T-helper 17 cell (primary cell): ENCODE data around the gene CETP. TPM values are rescaled to one million over a fixed set of nuclear protein-coding genes. Genes with fewer than 3 reads are reported as not detected.

Source experiments
- ATAC-seq: fragments of 150-1000 bp; cut with Tn5 transposase; 2 replicates; pipeline ENCODE4 v1.10.0; 2021; ENCODE audit warnings: mild to moderate bottlenecking, moderate library complexity
- DNase-seq, 3 donors: peaks; one replicate each; pipeline versions ENCODE4 v3.0.0 to v3.0.0-alpha.2; 2020 to 2021
- H3K9me3 ChIP-seq: one replicate; pipeline ENCODE4 v1.7.0; 2013; ENCODE audit warnings: low read length, mild to moderate bottlenecking; ENCODE audit not compliant: control insufficient read depth, poor library complexity, severe bottlenecking
- H3K27ac Mint-ChIP-seq: one replicate; pipeline ENCODE4 v1.8.0; 2022; ENCODE audit warnings: mild to moderate bottlenecking, moderate library complexity, mixed read lengths
- H3K27me3 Mint-ChIP-seq: one replicate; pipeline ENCODE4 v1.8.0; 2022; ENCODE audit warnings: mixed read lengths
- H3K36me3 Mint-ChIP-seq: one replicate; pipeline ENCODE4 v1.8.0; 2022; ENCODE audit warnings: low read depth, mixed read lengths
- H3K4me1 Mint-ChIP-seq: one replicate; pipeline ENCODE4 v1.8.0; 2022; ENCODE audit warnings: mild to moderate bottlenecking, mixed read lengths
- H3K4me3 Mint-ChIP-seq: one replicate; pipeline ENCODE4 v1.8.0; 2022; ENCODE audit warnings: mild to moderate bottlenecking, moderate library complexity, mixed read lengths
- total RNA-seq, 4 donors: library from RNA in 2 of 4; stranded (reverse) in 2 of 4; gene quantifications; one replicate each; pipeline ENCODE4 v1.2.3 and lab custom pipeline; 2022 to 2026

CETP gene
- total RNA-seq, 2 donors from 2014 or later: 2.3 TPM; not detected in 1

DNA sequence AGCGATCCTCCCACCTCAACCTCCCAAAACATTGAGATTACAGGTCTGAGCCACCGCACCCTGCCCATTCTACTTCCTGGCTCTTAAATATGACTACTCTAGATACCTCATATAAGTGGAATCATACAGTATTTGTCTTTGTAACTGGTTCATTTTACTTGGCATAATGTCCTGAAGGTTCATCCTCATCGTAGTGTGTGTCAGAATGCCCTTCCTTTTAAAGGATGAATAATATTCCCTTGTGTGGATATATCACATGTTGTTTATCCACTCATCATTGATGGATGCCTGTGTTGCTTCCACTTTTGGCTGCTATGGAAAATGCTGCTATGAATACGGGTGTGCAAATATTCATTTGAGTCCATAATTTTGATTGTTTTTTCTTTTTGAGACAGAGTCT, 5.7 kb upstream of the CETP start:
- Mint-ChIP-seq H3K36me3 (no peaks in the 10 kb centered on the region), H3K27me3 (no peaks in the 10 kb centered on the region), H3K4me3 (no peak overlapping the region), H3K27ac (no peak overlapping the region), H3K4me1 (peaks cover 4% of the 10 kb centered on the region)
- DNase-seq (no peak), ATAC-seq (no peak)
- no peaks in the 10 kb centered on the region for H3K9me3 ChIP-seq

DNA sequence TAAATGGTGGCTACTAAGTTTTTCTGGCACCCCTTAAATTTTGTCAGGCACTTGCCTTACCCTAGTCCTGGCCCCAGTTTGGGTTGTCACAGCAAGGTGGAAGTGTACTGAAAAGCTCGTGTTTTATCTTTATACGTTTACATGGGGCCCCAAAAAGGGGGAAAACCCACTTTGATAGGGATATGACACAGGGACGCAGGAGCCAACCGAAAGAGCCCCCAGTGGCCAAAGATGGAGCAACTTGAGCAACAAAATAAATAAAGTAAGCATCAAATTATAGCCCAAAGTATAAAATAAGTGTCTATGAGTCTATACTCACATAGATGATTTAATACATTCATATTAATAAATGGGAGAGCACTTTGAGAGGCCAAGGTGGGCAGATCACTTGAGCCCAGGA, 5.0 kb upstream of the CETP start:
- ATAC-seq: peak; percentile 52
- Mint-ChIP-seq H3K27ac (no peak overlapping the region), H3K4me3 (no peak overlapping the region), H3K4me1 (no peaks in the 10 kb centered on the region), H3K27me3 (no peaks in the 10 kb centered on the region), H3K36me3 (no peaks in the 10 kb centered on the region)
- no peaks in the 10 kb centered on the region for H3K9me3 ChIP-seq
- no peak for DNase-seq

DNA sequence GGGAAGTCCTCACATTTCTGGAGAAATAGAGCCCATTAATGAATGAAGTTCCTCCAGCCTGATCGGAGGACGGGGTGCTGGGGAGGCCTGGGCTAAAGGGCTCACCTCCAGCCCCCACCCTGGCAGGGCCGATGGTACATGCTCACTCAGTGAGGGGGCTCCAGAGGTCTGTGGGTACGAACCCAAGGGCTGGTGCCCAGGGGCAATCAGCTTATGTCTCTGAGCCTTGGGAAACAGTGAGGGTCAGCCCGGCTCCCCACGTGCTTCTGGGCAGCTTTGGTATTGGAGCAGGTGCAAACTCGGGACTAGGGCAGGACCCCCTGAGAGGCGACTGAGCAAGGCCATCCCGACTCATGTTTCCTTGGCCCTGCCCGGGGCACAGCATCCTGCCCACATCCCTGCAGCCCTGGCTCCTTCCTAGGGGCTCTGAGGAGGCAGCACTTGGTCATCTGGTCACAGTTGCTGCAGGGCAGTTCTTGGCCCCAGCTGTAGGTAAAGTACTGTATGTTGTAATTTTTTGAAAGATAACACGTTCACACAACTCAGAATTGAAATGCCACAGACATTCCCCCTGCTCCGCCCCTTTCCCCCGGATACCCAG, 969 bp upstream of the CETP start:
- H3K4me1 Mint-ChIP-seq: peaks cover 13% of the 10 kb centered on the region
- no peaks in the 10 kb centered on the region for H3K36me3 Mint-ChIP-seq
- DNase-seq (no peak), ATAC-seq (no peak)
- no peaks in the 10 kb centered on the region for H3K27me3 Mint-ChIP-seq
- H3K27ac Mint-ChIP-seq: no peak overlapping the region
- H3K9me3 ChIP-seq: no peaks in the 10 kb centered on the region
- H3K4me3 Mint-ChIP-seq: no peak overlapping the region

DNA sequence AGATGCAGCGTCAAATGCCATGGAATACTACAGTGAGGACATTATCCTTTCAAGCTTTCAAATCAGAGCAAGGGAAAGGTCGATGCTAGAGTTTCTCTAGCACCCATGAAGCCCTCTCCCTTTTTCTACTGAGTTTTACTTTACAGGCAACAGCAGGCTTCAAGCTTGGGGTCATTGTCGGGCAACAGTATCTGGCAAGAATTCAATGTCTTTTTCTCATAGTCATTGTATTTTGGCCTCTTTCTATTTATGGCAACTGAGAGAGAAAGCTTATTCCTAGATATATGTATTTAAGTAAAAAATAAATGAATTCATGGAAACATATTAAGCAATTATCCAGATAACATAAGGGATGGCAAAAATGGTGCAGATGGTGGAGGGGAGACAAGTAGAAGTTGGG, 364 bp upstream of the CETP start:
- no peaks in the 10 kb centered on the region for H3K36me3 Mint-ChIP-seq

DNA sequence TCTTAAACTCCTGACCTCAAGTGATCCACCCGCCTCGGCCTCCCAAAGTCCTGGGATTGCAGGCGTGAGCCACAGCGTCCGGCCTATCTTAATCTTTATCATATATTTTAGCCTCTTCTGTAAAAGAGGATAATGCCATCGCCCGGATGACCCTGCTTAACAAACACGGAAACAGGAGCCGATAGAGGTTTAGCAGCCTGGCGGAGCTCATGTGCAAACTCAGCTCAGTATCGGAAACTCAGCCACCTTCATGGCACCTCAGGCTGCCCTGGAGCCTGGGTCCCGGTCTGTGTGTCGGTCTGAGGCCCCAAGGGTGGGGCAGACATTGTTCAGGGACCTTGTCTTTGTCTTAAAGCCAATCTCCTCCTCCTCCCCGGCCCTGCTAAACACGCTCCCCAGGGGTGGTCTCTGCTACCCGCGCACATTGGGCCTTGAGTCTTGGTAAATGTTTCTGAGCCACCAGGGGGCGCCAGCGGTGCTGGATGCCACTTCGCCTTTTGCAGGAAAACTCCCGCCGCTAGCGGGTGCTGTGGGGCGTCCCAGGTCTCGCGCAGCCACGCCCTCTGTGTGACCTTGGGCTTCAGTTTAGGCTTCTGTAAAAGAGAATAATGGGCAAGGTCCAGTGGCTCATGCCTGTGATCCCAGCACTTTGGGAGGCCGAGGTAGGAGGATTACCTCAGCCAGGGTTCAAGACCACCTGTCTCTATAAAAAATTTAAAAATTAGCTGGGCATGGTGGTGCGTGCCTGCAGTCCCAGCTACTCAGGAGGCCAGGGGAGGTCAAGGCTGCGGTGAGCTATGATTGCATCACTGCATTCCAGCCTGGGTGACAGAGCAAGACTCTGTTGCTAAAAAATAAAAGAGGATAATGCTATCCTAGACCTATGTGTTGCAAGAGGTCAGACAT, 2.7 kb downstream of the CETP start:
- DNase-seq: peak; percentile 85 to 95 (median 95)
- peak; percentile 97 for ATAC-seq
- Mint-ChIP-seq H3K4me1 (peaks cover 28% of the 10 kb centered on the region), H3K27me3 (no peaks in the 10 kb centered on the region), H3K27ac (peak overlapping the region; percentile 88), H3K36me3 (no peaks in the 10 kb centered on the region), H3K4me3 (peak overlapping the region; percentile 66)
- H3K9me3 ChIP-seq: no peaks in the 10 kb centered on the region

More for the DNA sequence above, 364 bp upstream of the CETP start:
- peaks cover 19% of the 10 kb centered on the region for H3K4me1 Mint-ChIP-seq
- no peaks in the 10 kb centered on the region for H3K9me3 ChIP-seq
- no peak for ATAC-seq
- DNase-seq: no peak
- no peaks in the 10 kb centered on the region for H3K27me3 Mint-ChIP-seq
- H3K27ac Mint-ChIP-seq: no peak overlapping the region
- H3K4me3 Mint-ChIP-seq: no peak overlapping the region

DNA sequence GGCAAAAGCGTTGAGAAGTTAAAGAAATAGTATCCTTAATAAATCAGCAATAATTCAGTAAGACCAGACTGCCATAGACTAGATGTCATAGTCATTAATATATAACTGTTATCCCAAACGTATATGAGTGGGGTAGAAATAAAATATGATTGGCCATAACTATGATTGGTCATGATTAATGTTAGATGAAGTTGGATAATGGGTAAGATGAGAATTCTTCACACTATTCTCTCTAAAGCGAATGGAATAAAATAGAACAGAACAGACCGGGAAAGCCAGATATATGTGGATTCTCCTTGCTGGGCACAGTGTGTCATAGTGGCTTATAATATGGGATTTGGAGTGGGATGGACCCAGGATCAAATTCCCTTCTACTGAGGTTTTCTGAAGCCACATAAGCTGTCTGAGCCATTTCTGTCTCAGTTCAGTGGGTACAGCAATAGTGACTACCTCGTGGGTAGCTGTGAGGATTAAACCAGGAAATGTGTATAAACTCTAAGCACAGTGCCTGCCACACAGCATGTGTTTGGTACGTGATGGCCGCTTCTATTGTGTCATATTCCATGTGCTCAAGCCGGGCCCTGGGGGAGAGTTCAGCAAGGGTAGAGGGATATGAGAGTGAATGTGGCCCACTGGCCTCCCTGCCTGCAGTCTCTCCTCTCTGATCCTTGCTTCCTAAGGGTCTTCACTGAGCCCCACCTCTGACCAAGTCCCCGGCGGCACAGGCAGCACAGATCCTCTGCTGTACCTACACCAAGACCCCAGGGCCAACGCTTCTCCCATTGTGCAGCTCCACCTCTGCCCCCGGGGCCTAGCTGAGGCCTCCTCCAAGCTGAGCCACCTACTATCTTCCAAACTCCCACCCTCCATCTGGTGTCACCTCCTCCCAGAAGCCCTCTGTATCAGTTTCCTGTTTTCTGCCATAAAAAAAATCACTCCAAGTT, 3.7 kb downstream of the CETP start:
- Mint-ChIP-seq H3K4me3 (no peak overlapping the region), H3K36me3 (no peaks in the 10 kb centered on the region), H3K27me3 (no peaks in the 10 kb centered on the region), H3K4me1 (peaks cover 29% of the 10 kb centered on the region), H3K27ac (peak overlapping the region; percentile 88)
- DNase-seq (no peak), ATAC-seq (no peak)
- H3K9me3 ChIP-seq: no peaks in the 10 kb centered on the region

DNA sequence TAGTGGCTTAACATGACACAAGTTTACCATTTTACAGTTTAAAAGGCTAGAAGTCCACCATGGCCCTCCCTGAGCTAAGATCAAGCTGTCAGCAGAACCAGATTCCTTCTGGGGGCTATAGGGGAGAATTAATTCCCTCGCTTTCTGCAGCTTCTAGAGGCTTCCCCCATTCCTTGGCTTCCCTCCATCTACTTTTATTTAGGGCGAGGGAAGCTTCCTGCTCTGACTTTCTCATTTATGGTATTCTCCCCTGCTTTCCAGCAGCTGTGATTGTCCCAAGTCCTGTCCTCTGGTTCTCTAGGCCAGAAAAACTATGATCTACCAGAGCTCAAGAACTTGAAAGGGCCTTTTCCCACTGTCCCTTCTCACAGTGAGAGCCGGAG, 4.3 kb downstream of the CETP start:
- no peaks in the 10 kb centered on the region for H3K27me3 Mint-ChIP-seq
- no peak overlapping the region for H3K27ac Mint-ChIP-seq
- H3K9me3 ChIP-seq: no peaks in the 10 kb centered on the region
- H3K36me3 Mint-ChIP-seq: no peaks in the 10 kb centered on the region
- DNase-seq (no peak), ATAC-seq (no peak)
- H3K4me1 Mint-ChIP-seq: peaks cover 32% of the 10 kb centered on the region
- H3K4me3 Mint-ChIP-seq: no peak overlapping the region

DNA sequence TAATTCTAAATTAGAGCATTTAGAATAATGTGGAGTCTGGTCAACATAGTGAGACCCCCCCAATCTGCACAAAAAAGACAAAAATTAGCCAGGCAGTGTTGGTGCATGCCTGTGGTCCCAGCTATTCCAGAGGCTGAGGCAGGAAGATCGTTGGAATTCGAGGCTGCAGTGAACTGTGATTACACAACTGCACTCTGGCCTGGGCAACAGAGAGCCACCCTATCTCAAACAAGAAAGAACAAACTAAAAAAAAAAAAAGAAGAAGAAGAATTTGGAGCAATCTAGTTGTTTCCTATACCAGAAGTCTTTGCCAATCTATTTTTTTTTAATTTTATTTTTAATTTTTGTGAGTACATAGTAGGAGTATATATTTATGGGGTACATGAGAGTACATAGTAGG, 6.0 kb downstream of the CETP start:
- peak overlapping the region; percentile 45 for H3K27ac Mint-ChIP-seq
- no peaks in the 10 kb centered on the region for H3K27me3 Mint-ChIP-seq
- H3K36me3 Mint-ChIP-seq: no peaks in the 10 kb centered on the region
- ATAC-seq: no peak
- no peak overlapping the region for H3K4me3 Mint-ChIP-seq
- DNase-seq: no peak
- H3K9me3 ChIP-seq: no peaks in the 10 kb centered on the region
- H3K4me1 Mint-ChIP-seq: peaks cover 37% of the 10 kb centered on the region

DNA sequence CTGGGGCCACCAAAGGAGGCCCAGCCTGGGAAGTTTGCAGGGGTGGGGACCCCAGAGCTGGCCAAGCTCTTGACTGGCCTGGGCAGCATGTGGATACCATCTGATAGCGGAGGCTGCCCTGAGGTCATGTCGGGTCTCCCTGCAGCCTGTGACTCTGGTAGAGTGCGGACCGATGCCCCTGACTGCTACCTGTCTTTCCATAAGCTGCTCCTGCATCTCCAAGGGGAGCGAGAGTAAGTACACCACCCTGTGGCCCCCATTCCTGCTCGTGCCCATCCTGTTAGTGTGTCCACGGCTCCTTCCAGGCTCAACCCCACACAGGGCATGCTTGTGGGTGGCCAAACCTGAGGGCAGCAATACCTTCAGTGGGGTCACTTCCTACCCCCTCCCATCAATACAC, 8.0 kb downstream of the CETP start:
- H3K9me3 ChIP-seq: no peaks in the 10 kb centered on the region
- no peak for ATAC-seq
- Mint-ChIP-seq H3K27me3 (no peaks in the 10 kb centered on the region), H3K27ac (peak overlapping the region; percentile 93), H3K36me3 (no peaks in the 10 kb centered on the region), H3K4me3 (no peak overlapping the region), H3K4me1 (peaks cover 41% of the 10 kb centered on the region)
- DNase-seq: no peak

DNA sequence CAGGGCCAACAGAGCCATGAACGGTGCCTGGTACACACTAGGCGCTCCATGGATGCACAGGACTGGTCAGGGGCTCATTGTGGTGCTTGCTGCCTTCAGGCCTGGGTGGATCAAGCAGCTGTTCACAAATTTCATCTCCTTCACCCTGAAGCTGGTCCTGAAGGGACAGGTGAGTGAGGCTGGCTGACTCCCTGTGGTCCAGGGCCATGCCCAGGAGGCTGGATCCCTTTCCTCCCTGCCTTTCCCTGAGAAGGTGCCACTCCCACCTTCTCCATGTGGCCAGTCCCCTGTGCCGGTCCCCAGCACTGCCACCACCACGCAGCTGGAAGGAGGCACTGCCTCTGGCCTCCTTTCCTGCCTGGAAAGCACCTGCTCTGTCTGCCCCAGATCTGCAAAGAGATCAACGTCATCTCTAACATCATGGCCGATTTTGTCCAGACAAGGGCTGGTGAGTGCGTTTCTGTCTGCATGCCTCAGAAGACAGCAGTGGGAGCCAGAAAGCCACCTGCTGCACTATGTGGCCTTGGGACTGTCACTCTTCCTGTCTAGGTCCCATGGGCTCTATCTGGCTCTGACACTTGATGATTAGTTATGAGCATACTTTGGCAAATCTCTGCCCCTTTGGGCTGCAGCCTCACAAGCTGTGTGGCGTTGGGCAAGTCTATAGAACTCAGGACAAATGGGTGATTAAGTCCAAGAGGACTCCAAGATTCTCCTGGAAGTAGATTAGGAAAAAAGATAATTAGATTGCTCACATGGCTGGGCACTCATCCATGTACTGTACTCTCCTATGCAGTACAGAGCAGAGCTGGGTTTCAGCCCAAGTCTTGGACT, 9.4 kb downstream of the CETP start:
- peak overlapping the region; percentile 93 for H3K27ac Mint-ChIP-seq

DNA sequence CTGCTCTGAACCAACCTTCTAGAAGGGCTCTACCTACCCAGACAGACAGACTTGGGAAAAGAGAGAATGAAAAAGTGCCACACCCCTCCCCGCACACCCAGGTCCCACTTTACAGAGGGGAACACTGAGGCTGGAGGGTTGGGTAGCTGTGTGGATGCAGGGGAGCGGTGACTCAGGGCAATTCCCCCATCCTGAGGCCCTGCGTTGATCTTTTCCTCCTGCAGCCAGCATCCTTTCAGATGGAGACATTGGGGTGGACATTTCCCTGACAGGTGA, 10.0 kb downstream of the CETP start:
- ATAC-seq (no peak), DNase-seq (no peak)
- H3K4me3 Mint-ChIP-seq: no peak overlapping the region
- H3K9me3 ChIP-seq: no peaks in the 10 kb centered on the region
- peak overlapping the region; percentile 93 for H3K27ac Mint-ChIP-seq
- H3K27me3 Mint-ChIP-seq: no peaks in the 10 kb centered on the region
- H3K36me3 Mint-ChIP-seq: no peaks in the 10 kb centered on the region
- peaks cover 40% of the 10 kb centered on the region for H3K4me1 Mint-ChIP-seq

More for the DNA sequence above, 9.4 kb downstream of the CETP start:
- H3K9me3 ChIP-seq: no peaks in the 10 kb centered on the region
- peak; percentile 94 for ATAC-seq
- peaks cover 38% of the 10 kb centered on the region for H3K4me1 Mint-ChIP-seq
- H3K27me3 Mint-ChIP-seq: no peaks in the 10 kb centered on the region
- H3K36me3 Mint-ChIP-seq: no peaks in the 10 kb centered on the region
- H3K4me3 Mint-ChIP-seq: no peak overlapping the region
- peak in 2 of 3 donors; percentile 39 to 45 for DNase-seq

DNA sequence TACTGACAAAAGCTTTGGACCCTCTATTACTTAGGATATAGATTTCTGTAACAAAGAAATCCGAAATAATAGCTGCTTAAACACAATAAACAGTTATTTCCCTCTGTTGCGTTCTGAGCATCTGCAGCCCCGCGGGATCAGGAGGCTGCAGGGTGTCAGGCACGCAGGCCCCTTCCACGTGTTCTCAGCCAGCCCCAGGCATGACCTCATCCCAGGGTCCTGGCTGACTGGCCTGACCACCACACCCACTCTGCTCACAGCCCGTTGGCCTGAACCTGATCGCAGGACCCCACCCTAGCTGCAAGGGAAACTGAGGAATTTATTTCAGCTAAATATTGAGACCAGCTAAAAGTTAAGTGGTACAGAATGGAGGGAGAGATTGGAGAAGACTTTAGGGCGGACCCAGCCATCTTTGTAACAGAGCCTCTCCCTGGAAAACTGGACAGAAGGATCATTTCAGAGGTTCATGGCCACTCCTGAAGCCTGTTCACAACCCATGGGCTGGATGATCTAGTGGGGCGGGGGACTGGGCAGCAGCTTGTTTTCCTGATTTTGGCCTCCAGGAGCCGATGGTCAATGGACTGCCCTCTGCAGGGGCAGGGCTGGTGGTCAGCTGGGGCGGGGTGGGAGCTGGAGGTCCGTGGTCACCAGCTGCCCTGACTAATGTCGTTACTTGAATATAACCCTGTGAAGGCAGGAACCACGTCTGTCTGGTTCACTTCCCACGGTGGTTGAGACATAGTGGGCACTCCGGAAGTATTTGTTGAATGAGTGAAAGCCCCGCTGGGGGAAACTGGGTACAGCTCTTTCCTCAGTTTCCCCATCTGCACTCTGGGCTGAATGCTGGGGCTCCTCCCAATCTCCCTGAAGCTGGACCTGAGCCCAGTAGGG, 10.9 kb downstream of the CETP start:
- H3K4me3 Mint-ChIP-seq: no peak overlapping the region
- no peak for DNase-seq
- H3K27me3 Mint-ChIP-seq: no peaks in the 10 kb centered on the region
- no peaks in the 10 kb centered on the region for H3K36me3 Mint-ChIP-seq
- H3K4me1 Mint-ChIP-seq: peaks cover 46% of the 10 kb centered on the region
- H3K27ac Mint-ChIP-seq: peak overlapping the region; percentile 93
- H3K9me3 ChIP-seq: no peaks in the 10 kb centered on the region
- ATAC-seq: no peak
